SU-DHL-6 (cell line): ENCODE data around the gene PCDHGA5.

Experiments
- CTCF ChIP-seq: fragments of 200-600 bp; sonication (generic); IDR thresholded peaks from one replicate; pipeline ENCODE4 v1.5.1; 2017; ENCODE audit warnings: antibody characterized with exemption, mild to moderate bottlenecking, low read length, moderate library complexity; ENCODE audit not compliant: insufficient read depth, poor library complexity, severe bottlenecking
- EZH2phosphoT487 ChIP-seq: fragments of 200-600 bp; sonication (generic), shearing (Covaris generic); conservative IDR thresholded peaks from 2 replicates; pipeline ENCODE4 v1.6.1; 2018; ENCODE audit warnings: mild to moderate bottlenecking, antibody characterized with exemption, low read length, moderate library complexity, mixed read lengths

GRCh38 chr5:141393267-141393666, 29.3 kb downstream of the PCDHGA5 start:
- TF ChIP-seq CTCF (no peak), EZH2phosphoT487 (no peak)
